Renal cortex interstitium (tissue), 15 donors: ENCODE measurements around the gene TEX55. TPM values are rescaled to one million over a fixed set of nuclear protein-coding genes. Genes with fewer than 3 reads are reported as not detected.
A peak's percentile ranks its signal among the peaks of the same experiment; 100 is the strongest.
"Not testable (repeated sequence)": the region's sequence is repeated elsewhere in the genome, so short reads cannot be mapped to it uniquely, and the experiment has no call there.

ENCODE experiments used
- DNase-seq, 11 donors: peaks; one replicate each; pipeline ENCODE4 v3.0.0-alpha.2; 2013; ENCODE audit warnings: low read depth in 9 of 11, low spot score in 4 of 11; ENCODE audit errors: extremely low read depth in 1 of 11
- long read RNA-seq, 16 experiments: transcript quantifications; one replicate each; lab custom pipeline, GENCODE V29; 2026
- polyA plus RNA-seq, 3 donors: library from polyadenylated mRNA; unstranded; fragments of 120-200 nt; gene quantifications; one replicate each; pipeline ENCODE4 v1.2.1, GENCODE V29; 2013; ENCODE audit not compliant: insufficient read length in 3 of 3

The TEX55 gene
- polyA plus RNA-seq: not detected
- long read RNA-seq, donor 1: 0 reads
- long read RNA-seq, donor 2: 0 reads
- long read RNA-seq, donor 3: 0 reads
- long read RNA-seq, donor 4: 0 reads
- long read RNA-seq, donor 5: 0 reads
- long read RNA-seq, donor 6: 0 reads
- long read RNA-seq, donor 7: 0 reads
- long read RNA-seq, donor 8: 0 reads
- long read RNA-seq, donor 9: 0 reads
- long read RNA-seq, donor 10: 0 reads
- long read RNA-seq, donor 11: 0 reads
- long read RNA-seq, donor 12: 0 reads
- long read RNA-seq, donor 13: 0 reads
- long read RNA-seq, donor 14: 0 reads
- long read RNA-seq, donor 15: 0 reads
- long read RNA-seq, donor 16: 0 reads

GRCh38 chr3:119145500-119146167 is at the start of gene TEX55:
TEX55 (plus strand) TSS chr3:119146165; CDS start chr3:119146190, 25 bp downstream.
- peak in 10 of 11 donors; percentile 4 to 35 (median 10) for DNase-seq

GRCh38 chr3:119098003-119098402 is 48.0 kb upstream of the TEX55 start:
- DNase-seq: no peak

- peak; percentile 4 to 40 (median 18) for DNase-seq
These were observed 47.2 kb upstream of the TEX55 start for GRCh38 chr3:119098619-119099222.

GRCh38 chr3:119099785-119100184 is 46.2 kb upstream of the TEX55 start:
- no peak for DNase-seq

GRCh38 chr3:119104031-119104430 is 41.9 kb upstream of the TEX55 start:
- DNase-seq: no peak

- not testable (repeated sequence) for DNase-seq
These were observed 27.6 kb upstream of the TEX55 start for GRCh38 chr3:119118330-119118729.

GRCh38 chr3:119120480-119120879 is 25.5 kb upstream of the TEX55 start:
- DNase-seq: no peak

- DNase-seq: no peak
These were observed 23.6 kb upstream of the TEX55 start for GRCh38 chr3:119122350-119122749.

GRCh38 chr3:119125342-119125741 is 20.6 kb upstream of the TEX55 start:
- DNase-seq: no peak

GRCh38 chr3:119125742-119126504 is 20.0 kb upstream of the TEX55 start:
- no peak for DNase-seq

- not testable (repeated sequence) for DNase-seq
These were observed 15.7 kb upstream of the TEX55 start for GRCh38 chr3:119130291-119130690.

- not testable (repeated sequence) for DNase-seq
These were observed 13.7 kb upstream of the TEX55 start for GRCh38 chr3:119132291-119132690.

- not testable (repeated sequence) for DNase-seq
These were observed 6.6 kb upstream of the TEX55 start for GRCh38 chr3:119139360-119139759.

- no peak for DNase-seq
These were observed 5.5 kb upstream of the TEX55 start for GRCh38 chr3:119140466-119140865.

- DNase-seq: no peak
These were observed 851 bp upstream of the TEX55 start for GRCh38 chr3:119145128-119145499.

GRCh38 chr3:119146578-119147375 is 812 bp downstream of the TEX55 start:
- no peak for DNase-seq

GRCh38 chr3:119147494-119147893 is 1.5 kb downstream of the TEX55 start:
- DNase-seq: no peak

- no peak for DNase-seq
These were observed 2.7 kb downstream of the TEX55 start for GRCh38 chr3:119148493-119149180.
